GM12891 (cell line): ENCODE data around the gene NT5DC1.

Experiments used
- DNase-seq: peaks from one replicate; pipeline ENCODE4 v3.0.0; 2011; ENCODE audit warnings: low spot score; ENCODE audit not compliant: insufficient read length
- FAIRE-seq: peaks from 2 replicates; lab custom pipeline; 2011; peaks lifted over from hg19 to GRCh38; lab: Jason Lieb, UNC
- PAX5 ChIP-seq: IDR thresholded peaks from 2 replicates; pipeline ENCODE4 v1.6.1; 2011; ENCODE audit warnings: low read length, moderate library complexity, mild to moderate bottlenecking; ENCODE audit not compliant: insufficient read depth, severe bottlenecking
- POLR2A ChIP-seq: IDR thresholded peaks from 2 replicates; pipeline ENCODE4 v1.6.1; 2011; ENCODE audit warnings: low read depth, low read length, control low read depth
- POLR2AphosphoS5 ChIP-seq: IDR thresholded peaks from 2 replicates; pipeline ENCODE4 v1.6.1; 2011; ENCODE audit warnings: low read depth, low read length, control low read depth
- POU2F2 ChIP-seq: IDR thresholded peaks from 2 replicates; pipeline ENCODE4 v1.6.1; 2011; ENCODE audit warnings: low read depth, mild to moderate bottlenecking, control low read depth, low read length, moderate library complexity
- SPI1 ChIP-seq: IDR thresholded peaks from 2 replicates; pipeline ENCODE4 v1.6.1; 2011; ENCODE audit warnings: low read depth, low read length, control low read depth
- TAF1 ChIP-seq: IDR thresholded peaks from 2 replicates; pipeline ENCODE4 v1.6.1; 2011; ENCODE audit warnings: low read depth, low read length, control low read depth

NT5DC1 gene

DNA sequence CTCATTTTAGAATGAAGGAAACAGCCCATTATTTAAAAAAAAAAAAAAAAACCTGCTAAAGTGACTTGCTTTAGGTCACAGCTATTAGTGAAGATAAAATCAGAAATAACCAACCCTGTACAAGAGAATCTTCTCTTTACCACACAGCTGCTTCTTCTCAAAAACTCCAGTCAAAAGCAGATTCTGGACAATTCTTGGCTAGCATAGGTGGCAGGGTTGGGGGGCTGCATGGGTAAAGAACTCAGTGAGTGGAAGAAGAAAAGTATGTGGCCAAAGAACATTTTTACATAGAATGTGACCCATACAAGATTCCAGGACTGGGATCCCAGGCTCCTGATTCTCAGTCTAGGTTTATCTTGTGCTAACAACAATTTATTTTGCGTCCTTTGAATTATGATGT lies 30.6 kb upstream of the NT5DC1 start:
- no peak for TF ChIP-seq TAF1
- TF ChIP-seq POLR2A, result no peak
- TF ChIP-seq PAX5, result no peak
- no peak for TF ChIP-seq POLR2AphosphoS5
- no peak for TF ChIP-seq SPI1
- TF ChIP-seq POU2F2, result no peak
- DNase-seq (no peak), FAIRE-seq (no peak)

DNA sequence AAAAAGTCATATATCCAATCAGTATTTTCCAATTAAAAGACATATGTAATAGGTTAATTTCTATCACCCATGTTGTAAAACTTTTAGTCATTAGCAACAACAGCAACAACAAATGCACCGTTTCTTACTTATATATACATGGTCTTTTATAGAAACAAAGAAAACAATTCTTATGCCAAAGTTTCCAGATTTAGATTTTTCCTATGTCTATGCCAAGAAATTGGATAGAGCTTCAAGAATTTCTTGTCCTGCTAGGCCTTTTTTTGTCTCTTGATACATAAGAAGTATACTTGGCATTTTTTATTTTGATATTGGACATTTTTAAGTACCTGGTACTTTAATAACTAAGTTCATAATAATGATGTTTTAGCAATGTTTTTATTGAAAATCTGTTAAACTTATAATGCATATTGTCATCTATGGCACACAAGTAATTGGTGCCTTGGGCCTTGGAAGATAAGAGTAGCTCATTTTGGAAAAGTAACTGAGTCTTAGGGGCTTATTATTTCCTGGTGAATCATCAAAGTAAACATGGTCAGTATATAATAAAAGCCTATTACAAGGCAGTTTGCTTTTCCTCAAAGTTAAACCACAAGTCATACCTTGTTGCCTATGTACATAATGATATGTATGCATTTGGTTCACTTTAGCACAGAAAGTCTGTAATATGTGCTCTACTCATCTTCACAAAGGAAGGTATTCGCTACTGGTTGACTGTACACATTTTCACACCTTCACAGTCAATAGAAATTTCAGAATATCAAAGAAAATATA lies 29.9 kb upstream of the NT5DC1 start:
- FAIRE-seq (peak; percentile 28), DNase-seq (no peak)
- TF ChIP-seq POU2F2 (no peak), TAF1 (no peak), SPI1 (no peak), POLR2A (no peak), POLR2AphosphoS5 (no peak), PAX5 (no peak)

DNA sequence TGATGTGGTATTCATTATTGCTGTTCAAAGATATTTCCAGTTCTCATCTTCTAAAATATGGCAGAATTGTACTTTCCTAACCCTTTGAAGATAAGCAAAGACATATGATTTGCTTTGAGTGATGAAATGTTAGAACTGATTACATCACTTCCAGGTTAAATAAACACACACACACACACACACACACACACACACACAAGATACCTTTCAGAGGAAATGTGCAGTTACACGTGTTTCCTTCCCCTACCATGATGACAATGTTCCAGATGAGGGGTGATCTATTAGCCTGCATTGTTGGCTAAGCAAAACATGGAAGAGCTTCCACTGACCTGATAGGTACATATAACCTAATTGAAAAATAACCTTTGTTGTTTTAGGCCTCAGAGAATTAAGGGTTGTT lies 28.3 kb upstream of the NT5DC1 start:
- DNase-seq (no peak), FAIRE-seq (peak; percentile 59)
- TF ChIP-seq POLR2A (no peak), SPI1 (no peak), POU2F2 (no peak), TAF1 (no peak), POLR2AphosphoS5 (no peak), PAX5 (no peak)

DNA sequence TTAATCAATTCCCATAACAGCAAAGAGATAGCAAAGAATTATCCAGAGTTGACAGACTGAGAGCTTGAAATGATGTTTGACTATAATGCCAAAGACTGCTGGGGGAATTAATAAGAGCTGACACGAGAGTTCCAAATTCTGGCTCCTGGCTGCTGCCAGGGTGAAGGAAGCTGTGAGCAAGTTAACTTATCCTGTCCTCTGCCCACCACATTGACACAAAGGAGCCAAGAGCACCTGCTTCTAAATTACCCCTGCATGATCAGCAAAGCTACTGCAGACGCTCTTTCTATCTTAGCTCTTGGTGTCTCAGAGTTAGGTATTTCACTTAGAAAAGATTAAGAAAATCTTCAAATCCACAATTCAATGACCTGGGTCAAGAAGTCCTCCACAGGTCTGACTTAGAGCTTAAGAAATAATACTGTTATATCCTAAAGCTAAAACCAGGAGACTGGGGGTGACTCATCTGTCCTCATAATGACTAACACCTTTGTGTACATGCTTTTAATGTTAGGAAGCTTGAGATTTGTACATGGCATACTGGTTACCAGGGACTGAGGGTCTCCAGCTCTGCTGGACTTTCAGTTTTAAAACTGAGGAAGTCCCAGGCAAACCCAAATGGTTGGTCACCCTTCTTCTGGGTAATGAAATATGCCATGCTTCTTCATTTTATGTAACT lies 26.8 kb upstream of the NT5DC1 start:
- FAIRE-seq (no peak), DNase-seq (no peak)
- TF ChIP-seq TAF1 (no peak), POU2F2 (no peak), POLR2AphosphoS5 (no peak), PAX5 (no peak), SPI1 (no peak), POLR2A (no peak)

DNA sequence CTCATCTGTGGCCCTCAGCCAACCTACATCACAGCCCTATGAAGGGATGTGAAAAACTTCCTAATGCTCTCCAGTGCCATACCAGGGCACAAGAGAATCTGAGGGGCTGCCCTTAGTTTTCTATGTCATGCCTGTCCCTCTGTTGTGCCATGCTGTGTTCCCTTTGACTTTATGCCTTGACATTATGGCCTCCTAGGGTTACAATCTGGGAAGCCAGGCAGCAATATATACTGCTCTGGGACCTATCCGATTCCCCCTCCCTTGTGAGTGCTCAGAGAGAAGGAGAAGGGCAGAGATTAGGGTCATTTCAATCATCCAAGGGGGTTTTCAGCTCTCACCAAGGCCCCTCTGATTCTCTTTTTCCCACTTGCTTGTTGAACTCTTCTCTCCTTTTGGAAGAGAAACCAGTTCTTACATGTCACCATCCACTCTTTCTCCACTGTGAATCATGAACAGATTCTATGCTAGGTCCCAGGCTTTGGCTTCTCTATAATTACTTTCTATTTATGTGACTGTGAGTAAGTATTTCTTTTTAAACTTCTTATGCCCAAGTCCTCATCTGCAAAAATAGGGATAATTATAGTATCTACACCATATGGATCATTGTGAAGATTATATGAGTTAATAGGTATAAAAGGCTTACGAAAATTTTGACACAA lies 25.8 kb upstream of the NT5DC1 start:
- no peak for TF ChIP-seq POLR2A
- FAIRE-seq (no peak), DNase-seq (no peak)

DNA sequence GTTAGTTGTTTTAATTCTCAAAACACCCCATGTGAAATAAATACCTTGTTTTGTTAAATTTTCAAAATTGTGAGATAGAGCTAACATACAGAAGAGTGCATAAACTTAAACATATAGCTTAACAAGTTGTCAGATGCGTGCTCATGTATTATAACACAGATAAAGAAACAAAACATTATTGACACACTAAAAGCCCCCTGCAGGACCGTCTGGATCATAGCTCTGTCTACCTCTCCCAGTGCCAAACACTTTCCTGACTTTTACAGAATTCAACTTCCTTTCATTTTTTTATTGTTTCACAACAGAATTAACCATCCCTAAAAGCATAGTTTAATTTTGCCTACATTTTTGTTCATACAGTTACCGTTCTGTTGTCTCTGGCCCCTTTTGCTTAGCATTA lies 22.1 kb upstream of the NT5DC1 start:
- FAIRE-seq, result no peak
- DNase-seq, result no peak
- TF ChIP-seq POLR2A (no peak), PAX5 (no peak), SPI1 (no peak), POLR2AphosphoS5 (no peak), POU2F2 (no peak), TAF1 (no peak)

DNA sequence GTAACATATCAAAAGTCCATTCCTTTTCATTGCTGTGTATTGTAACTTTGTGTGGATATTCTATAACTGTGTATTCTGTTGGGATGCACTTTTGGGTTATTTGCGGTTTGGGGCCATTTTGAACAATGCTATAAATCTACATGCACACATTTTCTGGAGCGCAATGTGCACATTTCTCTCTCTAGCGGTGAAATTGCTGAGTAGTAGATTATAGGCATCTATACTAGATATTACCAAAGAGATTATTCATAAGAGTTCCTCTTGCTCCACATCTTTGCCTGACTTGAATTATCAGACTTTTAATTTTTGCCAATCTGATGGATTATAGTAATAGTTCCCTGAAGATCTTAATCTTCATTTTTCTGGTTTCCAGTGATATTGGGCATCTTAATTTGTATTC lies 21.7 kb upstream of the NT5DC1 start:
- no peak for TF ChIP-seq PAX5
- no peak for TF ChIP-seq POLR2A
- TF ChIP-seq POU2F2, result no peak
- TF ChIP-seq TAF1, result no peak
- FAIRE-seq (no peak), DNase-seq (no peak)

DNA sequence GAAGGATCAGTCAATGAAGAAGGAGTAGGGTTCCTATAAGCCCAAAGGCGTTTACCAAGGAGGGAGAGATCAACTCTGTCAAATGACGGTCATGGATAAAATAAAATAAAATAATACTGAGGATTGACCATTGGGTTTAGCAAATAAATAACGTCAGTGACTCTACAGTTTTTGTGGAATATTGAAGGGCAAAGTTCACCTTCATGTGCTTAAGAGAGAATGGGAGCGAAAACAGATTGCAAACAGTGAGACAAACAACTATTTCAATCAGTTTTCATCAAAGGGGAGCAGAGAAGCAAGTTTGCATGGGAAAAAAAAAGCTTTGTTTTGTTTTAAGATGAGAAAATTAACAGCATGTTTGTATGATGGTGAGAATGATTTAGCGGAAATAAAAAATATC lies 17.6 kb upstream of the NT5DC1 start:
- TF ChIP-seq POLR2AphosphoS5, result no peak
- FAIRE-seq, result no peak
- DNase-seq, result no peak

DNA sequence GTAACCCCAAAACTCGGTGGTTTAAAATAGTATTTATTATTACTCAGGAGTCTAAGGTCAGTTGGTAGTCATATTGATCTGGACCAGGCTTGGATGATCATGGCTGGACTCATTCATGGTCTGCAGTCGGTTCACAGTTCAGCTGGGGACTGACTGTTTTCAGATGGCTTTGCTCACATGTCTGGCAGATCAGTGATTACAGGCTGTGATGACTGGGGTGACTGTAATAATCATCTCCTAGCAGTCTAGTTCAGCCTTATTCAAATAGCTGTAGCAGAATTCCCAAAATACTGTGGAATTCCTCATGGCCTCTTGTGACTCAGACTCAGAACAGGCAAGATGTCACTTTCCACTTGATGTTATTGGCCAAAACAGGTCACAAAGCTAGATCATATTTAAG lies 16.4 kb upstream of the NT5DC1 start:
- DNase-seq, result no peak
- peak; percentile 13 for FAIRE-seq
- TF ChIP-seq SPI1 (no peak), PAX5 (no peak), POLR2A (no peak), POU2F2 (no peak), TAF1 (no peak), POLR2AphosphoS5 (no peak)

DNA sequence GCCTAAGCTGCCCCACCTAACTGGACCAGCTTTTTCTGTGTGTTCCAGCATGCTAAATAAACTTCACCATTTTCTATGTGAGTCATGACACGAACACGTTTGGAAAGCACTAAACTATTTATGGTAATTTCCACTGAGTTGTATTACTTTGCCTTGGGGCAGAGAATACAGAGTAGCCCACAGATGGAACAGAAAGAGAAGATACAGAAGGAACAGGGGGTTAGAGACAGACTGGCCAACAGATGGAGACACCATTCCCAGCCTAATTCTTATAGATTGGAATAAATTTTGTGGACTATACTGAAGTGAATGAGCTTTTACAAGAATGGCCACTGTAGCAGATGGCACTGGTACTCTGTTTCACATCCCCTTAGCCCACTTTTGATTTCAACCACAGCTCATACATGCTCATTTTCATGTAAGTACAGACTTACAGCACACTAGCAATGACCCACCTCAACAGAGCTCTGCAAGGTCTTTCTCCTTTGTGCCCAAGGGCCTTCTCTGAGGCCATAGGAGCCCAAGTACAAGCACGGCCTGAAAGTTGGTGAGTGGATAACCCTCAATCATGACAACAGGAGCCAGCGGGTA lies 13.1 kb upstream of the NT5DC1 start:
- FAIRE-seq, result peak; percentile 94

More for the DNA sequence above, 13.1 kb upstream of the NT5DC1 start:
- no peak for DNase-seq
- TF ChIP-seq POLR2A, result peak; percentile 68
- TF ChIP-seq SPI1, result peak; percentile 97
- no peak for TF ChIP-seq TAF1
- peak; percentile 61; the same call in 1 of the 2 replicates for TF ChIP-seq POLR2AphosphoS5
- 0 out of 2 replicates have a peak, but pooled peaks have one; percentile 52 for TF ChIP-seq POU2F2
- TF ChIP-seq PAX5, result no peak
